Loucy (cell line): ENCODE data around the gene BTBD3.

Experiments used
- CTCF ChIP-seq: fragments of 200-600 bp; sonication (generic); conservative IDR thresholded peaks from 2 replicates; pipeline ENCODE4 v1.5.1; 2014; ENCODE audit warnings: mild to moderate bottlenecking, antibody characterized with exemption, low read length
- EZH2phosphoT487 ChIP-seq: fragments of 200-600 bp; IDR thresholded peaks from 2 replicates; pipeline ENCODE4 v1.6.1; 2018; ENCODE audit warnings: antibody characterized with exemption, mild to moderate bottlenecking, moderate library complexity, borderline replicate concordance

GRCh38 chr20:11952639-11953038 is 34.9 kb downstream of the BTBD3 start:
- TF ChIP-seq CTCF = no peak
- no peak for TF ChIP-seq EZH2phosphoT487
